ENCODE results near the gene FFAR4. TPM values are rescaled to one million over a fixed set of nuclear protein-coding genes. Genes with fewer than 3 reads are reported as not detected.

FFAR4 gene
- total and polyA plus RNA-seq, 7 donors: 0.01 to 0.18 (median 0.08) TPM; not detected in 3

- Histone ChIP-seq H3K4me3 (no peak overlapping the region), H3K9me3 (no peaks in the 10 kb centered on the region), H3K36me3 (ENCODE audit: insufficient read depth in 1 of 2, low read depth in 1 of 2) (no peaks in the 10 kb centered on the region), H3K27ac (no peak overlapping the region), H3K27me3 (ENCODE audit: insufficient read depth in 3 of 3, low read length in 2 of 3) (peaks cover 0 to 2% (median 0%) of the 10 kb centered on the region in 3 donors), H3K4me1 (no peaks in the 10 kb centered on the region)
- TF ChIP-seq CTCF (IDR thresholded peaks at IDR 0.05): no peak
- ATAC-seq (no peak), DNase-seq (no peak)
- WGBS, 3 donors: 83 to 87% (median 84%) methylated on average over 7 of the region's 7 CpGs
- intact Hi-C loops (cut with DNase I): no loop called here
Observed at GRCh38 chr10:93579089-93579488, 12.6 kb downstream of the FFAR4 start.

GRCh38 chr10:93579985-93580711 is 13.7 kb downstream of the FFAR4 start:
- ATAC-seq: no peak
- H3K27me3 ChIP-seq (ENCODE audit: insufficient read depth in 3 of 3, low read length in 2 of 3): peaks cover 0 to 2% (median 0%) of the 10 kb centered on the region in 3 donors
- no peak for TF ChIP-seq CTCF (IDR thresholded peaks at IDR 0.05)
- H3K4me1 ChIP-seq: no peaks in the 10 kb centered on the region
- no peak overlapping the region for H3K4me3 ChIP-seq
- no peaks in the 10 kb centered on the region for H3K36me3 ChIP-seq (ENCODE audit: insufficient read depth in 1 of 2, low read depth in 1 of 2)
- 79 to 88% (median 83%) methylated on average over 3 of the region's 3 CpGs for WGBS, 3 donors
- DNase-seq: no peak
- H3K27ac ChIP-seq: no peak overlapping the region
- no peaks in the 10 kb centered on the region for H3K9me3 ChIP-seq
- intact Hi-C loops (cut with DNase I): no loop called here

- H3K4me1 ChIP-seq: no peaks in the 10 kb centered on the region
- DNase-seq (no peak), ATAC-seq (no peak)
- H3K9me3 ChIP-seq: no peaks in the 10 kb centered on the region
- no peak overlapping the region for H3K27ac ChIP-seq
- no peak for TF ChIP-seq CTCF (IDR thresholded peaks at IDR 0.05)
- H3K27me3 ChIP-seq (ENCODE audit: insufficient read depth in 3 of 3, low read length in 2 of 3): peaks cover 0 to 2% (median 0%) of the 10 kb centered on the region in 3 donors
- intact Hi-C loops (cut with DNase I): no loop called here
- WGBS, 3 donors: 28 to 33% (median 31%) methylated on average over 6 of the region's 6 CpGs
- H3K4me3 ChIP-seq: no peak overlapping the region
- H3K36me3 ChIP-seq (ENCODE audit: insufficient read depth in 1 of 2, low read depth in 1 of 2): no peaks in the 10 kb centered on the region
Observed at GRCh38 chr10:93580828-93581227, 14.4 kb downstream of the FFAR4 start.

DNA sequence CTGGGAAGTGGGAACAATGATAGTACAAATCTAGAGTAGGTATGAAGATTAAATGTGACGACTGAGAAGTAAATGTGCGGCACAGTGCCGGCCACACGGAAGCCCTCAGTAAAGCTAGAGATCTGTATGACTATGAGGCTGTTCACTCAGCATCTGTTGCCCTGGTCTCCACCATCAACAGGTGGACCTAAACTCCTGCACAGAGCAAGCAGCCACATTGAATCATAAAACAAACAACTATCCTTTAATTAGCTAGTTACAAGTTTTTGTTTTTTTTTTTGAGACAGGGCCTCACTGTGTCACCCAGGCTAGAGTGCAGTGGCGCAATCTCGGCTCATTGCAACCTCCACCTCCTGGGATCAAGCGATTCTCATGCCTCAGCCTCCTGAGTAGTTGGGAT is 18.0 kb downstream of the FFAR4 start:
- no peak for ATAC-seq
- intact Hi-C loops (cut with DNase I): no loop called here
- H3K4me3 ChIP-seq: no peak overlapping the region
- no peaks in the 10 kb centered on the region for H3K36me3 ChIP-seq (ENCODE audit: insufficient read depth in 1 of 2, low read depth in 1 of 2)
- peaks cover 0 to 2% (median 0%) of the 10 kb centered on the region in 3 donors for H3K27me3 ChIP-seq (ENCODE audit: insufficient read depth in 3 of 3, low read length in 2 of 3)
- H3K27ac ChIP-seq: no peak overlapping the region
- no peaks in the 10 kb centered on the region for H3K9me3 ChIP-seq
- 86 to 96% (median 89%) methylated on average over 7 of the region's 7 CpGs for WGBS, 3 donors
- H3K4me1 ChIP-seq: no peaks in the 10 kb centered on the region
- DNase-seq: no peak
- TF ChIP-seq CTCF (IDR thresholded peaks at IDR 0.05): no peak

All from psoas muscle (tissue), 8 donors.